MCF 10A (cell line): ENCODE results near the gene PBX1. TPM values are rescaled to one million over a fixed set of nuclear protein-coding genes. Genes with fewer than 3 reads are reported as not detected.
A peak's percentile ranks its signal among the peaks of the same experiment; 100 is the strongest.
"Not testable (repeated sequence)": the region's sequence is repeated elsewhere in the genome, so short reads cannot be mapped to it uniquely, and the experiment has no call there.

Experiments
- BruUV-seq: library from RNA; stranded (reverse); fragments of 400-500 nt; replicated peaks from 2 replicates; lab custom pipeline; 2021; lab: Mats Ljungman, UMichigan
- CTCF ChIA-PET: fragments of 300-600 bp; sonication (Branson Sonifier 250); formaldehyde crosslinking; extraction: SDS; loops from one replicate; lab custom pipeline; 2021; ENCODE audit warnings: antibody characterized with exemption, inconsistent platforms; lab: Yijun Ruan, JAX
- POLR2A ChIA-PET: fragments of 300-600, 350-650 bp; sonication (Branson Sonifier 250); formaldehyde crosslinking; extraction: SDS; loops from one replicate; lab custom pipeline; 2020; ENCODE audit warnings: antibody characterized with exemption, inconsistent platforms; lab: Yijun Ruan, JAX
- DNase-seq: peaks from one replicate; pipeline ENCODE4 v3.0.0-alpha.2; 2018; ENCODE audit not compliant: unreplicated experiment
- H3K27ac Mint-ChIP-seq: one replicate; pipeline ENCODE4 v1.8.0; 2022; ENCODE audit warnings: mild to moderate bottlenecking, low read depth, mixed read lengths; ENCODE audit not compliant: unreplicated experiment
- H3K27me3 Mint-ChIP-seq: one replicate; pipeline ENCODE4 v1.8.0; 2022; ENCODE audit warnings: mixed read lengths; ENCODE audit not compliant: insufficient read depth, unreplicated experiment
- H3K36me3 Mint-ChIP-seq: one replicate; pipeline ENCODE4 v1.8.0; 2022; ENCODE audit warnings: mild to moderate bottlenecking, moderate library complexity, mixed read lengths; ENCODE audit not compliant: insufficient read depth, unreplicated experiment
- H3K4me1 Mint-ChIP-seq: one replicate; pipeline ENCODE4 v1.8.0; 2022; ENCODE audit warnings: mixed read lengths; ENCODE audit not compliant: insufficient read depth, unreplicated experiment
- H3K4me3 Mint-ChIP-seq: one replicate; pipeline ENCODE4 v1.8.0; 2022; ENCODE audit warnings: mild to moderate bottlenecking, moderate library complexity, mixed read lengths; ENCODE audit not compliant: unreplicated experiment
- H3K9me3 Mint-ChIP-seq: one replicate; pipeline ENCODE4 v1.8.0; 2022; ENCODE audit warnings: mixed read lengths; ENCODE audit not compliant: unreplicated experiment
- intact Hi-C: fragments of 100-400 bp; cut with micrococcal nuclease; formaldehyde crosslinking; loops from 2 replicates; pipeline ENCODE4 v1.14.1; 2022
- total RNA-seq: library from RNA; stranded (reverse); gene quantifications from 2 replicates; pipeline ENCODE4 v1.2.3, GENCODE V29; 2022
- TF ChIP-seq, protein P1 (sequence below): fragments of 200-600 bp; IDR thresholded peaks from one replicate; pipeline ENCODE4 v1.8.0; 2022; ENCODE audit warnings: antibody characterized with exemption, mild to moderate bottlenecking; ENCODE audit not compliant: unreplicated experiment

PBX1 gene
- total RNA-seq, 1 experiment from 2014 or later, result 5.8 TPM

GRCh38 chr1:164602480-164603093 lies 43.6 kb downstream of the PBX1 start:
- POLR2A ChIA-PET, result interaction anchor here (0.9 to 2.9 kb wide), 8 partner anchors 10 to 169 kb away, joined by 3 to 22 read pairs (median 4); partner anchors contain the start of gene PBX1

GRCh38 chr1:164603805-164604204 lies 44.8 kb downstream of the PBX1 start:
- H3K27ac Mint-ChIP-seq, H3K27me3 Mint-ChIP-seq, H3K4me3 Mint-ChIP-seq, DNase-seq, H3K9me3 Mint-ChIP-seq, BruUV-seq, H3K36me3 Mint-ChIP-seq, intact Hi-C loops: not testable (repeated sequence)
- ChIA-PET CTCF (interaction anchor here (0.7 to 2.9 kb wide), 4 partner anchors 13 to 184 kb away, joined by 3 to 20 read pairs (median 5); no protein-coding TSS in a partner anchor), POLR2A (interaction anchor here (1.6 kb wide), 1 partner anchor 45 kb away, joined by 4 read pairs; the partner anchor contains the start of gene PBX1)
- peaks cover 17% of the 10 kb centered on the region for H3K4me1 Mint-ChIP-seq

More at GRCh38 chr1:164602480-164603093, 43.6 kb downstream of the PBX1 start:
- intact Hi-C loops, result no loop called here
- peak; percentile 50 for DNase-seq
- no TSS peak for BruUV-seq
- CTCF ChIA-PET, result interaction anchor here (0.5 to 2.9 kb wide), 26 partner anchors 10 to 1221 kb away, joined by 3 to 23 read pairs (median 3); no protein-coding TSS in a partner anchor
- Mint-ChIP-seq H3K27me3 (no peaks in the 10 kb centered on the region), H3K4me1 (peaks cover 17% of the 10 kb centered on the region), H3K36me3 (no peaks in the 10 kb centered on the region), H3K27ac (peak overlapping the region; percentile 50), H3K4me3 (peak overlapping the region; percentile 13), H3K9me3 (no peaks in the 10 kb centered on the region)
- TF ChIP-seq, protein P1, sequence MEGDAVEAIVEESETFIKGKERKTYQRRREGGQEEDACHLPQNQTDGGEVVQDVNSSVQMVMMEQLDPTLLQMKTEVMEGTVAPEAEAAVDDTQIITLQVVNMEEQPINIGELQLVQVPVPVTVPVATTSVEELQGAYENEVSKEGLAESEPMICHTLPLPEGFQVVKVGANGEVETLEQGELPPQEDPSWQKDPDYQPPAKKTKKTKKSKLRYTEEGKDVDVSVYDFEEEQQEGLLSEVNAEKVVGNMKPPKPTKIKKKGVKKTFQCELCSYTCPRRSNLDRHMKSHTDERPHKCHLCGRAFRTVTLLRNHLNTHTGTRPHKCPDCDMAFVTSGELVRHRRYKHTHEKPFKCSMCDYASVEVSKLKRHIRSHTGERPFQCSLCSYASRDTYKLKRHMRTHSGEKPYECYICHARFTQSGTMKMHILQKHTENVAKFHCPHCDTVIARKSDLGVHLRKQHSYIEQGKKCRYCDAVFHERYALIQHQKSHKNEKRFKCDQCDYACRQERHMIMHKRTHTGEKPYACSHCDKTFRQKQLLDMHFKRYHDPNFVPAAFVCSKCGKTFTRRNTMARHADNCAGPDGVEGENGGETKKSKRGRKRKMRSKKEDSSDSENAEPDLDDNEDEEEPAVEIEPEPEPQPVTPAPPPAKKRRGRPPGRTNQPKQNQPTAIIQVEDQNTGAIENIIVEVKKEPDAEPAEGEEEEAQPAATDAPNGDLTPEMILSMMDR, result no peak

DNA sequence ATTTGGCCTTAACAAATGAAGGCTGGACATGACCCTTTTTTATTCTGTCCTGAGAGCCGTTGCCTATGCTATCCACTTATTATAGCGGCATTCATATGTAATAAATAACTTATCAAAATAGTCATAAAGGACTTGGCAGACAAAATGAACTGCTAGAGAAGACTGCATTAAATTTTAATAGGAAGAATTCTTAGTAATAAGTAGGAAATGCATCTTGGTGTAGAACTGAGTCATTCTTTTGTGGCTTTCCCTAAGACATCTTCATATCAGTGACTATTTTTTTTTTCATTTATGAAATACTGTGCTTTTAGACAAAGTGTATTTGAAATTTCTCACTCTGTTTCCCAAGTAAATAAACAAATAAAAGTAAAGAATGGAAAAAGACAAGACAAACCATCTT lies 45.6 kb downstream of the PBX1 start:
- no peak overlapping the region for H3K27ac Mint-ChIP-seq
- BruUV-seq, result no TSS peak
- H3K27me3 Mint-ChIP-seq, result no peaks in the 10 kb centered on the region
- no peak overlapping the region for H3K4me3 Mint-ChIP-seq
- ChIA-PET POLR2A (no interaction called here), CTCF (no interaction called here)
- H3K36me3 Mint-ChIP-seq, result no peaks in the 10 kb centered on the region
- DNase-seq, result no peak
- peaks cover 17% of the 10 kb centered on the region for H3K4me1 Mint-ChIP-seq
- TF ChIP-seq, protein P1, result no peak
- H3K9me3 Mint-ChIP-seq, result no peaks in the 10 kb centered on the region
- intact Hi-C loops, result no loop called here

GRCh38 chr1:164605254-164606091 lies 46.5 kb downstream of the PBX1 start:
- BruUV-seq, result no TSS peak
- Mint-ChIP-seq H3K4me1 (peaks cover 17% of the 10 kb centered on the region), H3K36me3 (no peaks in the 10 kb centered on the region), H3K27me3 (no peaks in the 10 kb centered on the region), H3K9me3 (no peaks in the 10 kb centered on the region), H3K27ac (no peak overlapping the region), H3K4me3 (no peak overlapping the region)
- ChIA-PET CTCF (interaction anchor here (0.7 to 1.6 kb wide), 5 partner anchors 12 to 1077 kb away, joined by 3 to 5 read pairs (median 3); no protein-coding TSS in a partner anchor), POLR2A (interaction anchor here (0.6 kb wide), 1 partner anchor 8 kb away, joined by 3 read pairs; no protein-coding TSS in a partner anchor)
- DNase-seq, result no peak
- TF ChIP-seq, protein P1, result no peak
- intact Hi-C loops, result no loop called here
